Measurements from ENCODE around the gene ARMC8.

Gene ARMC8

DNA sequence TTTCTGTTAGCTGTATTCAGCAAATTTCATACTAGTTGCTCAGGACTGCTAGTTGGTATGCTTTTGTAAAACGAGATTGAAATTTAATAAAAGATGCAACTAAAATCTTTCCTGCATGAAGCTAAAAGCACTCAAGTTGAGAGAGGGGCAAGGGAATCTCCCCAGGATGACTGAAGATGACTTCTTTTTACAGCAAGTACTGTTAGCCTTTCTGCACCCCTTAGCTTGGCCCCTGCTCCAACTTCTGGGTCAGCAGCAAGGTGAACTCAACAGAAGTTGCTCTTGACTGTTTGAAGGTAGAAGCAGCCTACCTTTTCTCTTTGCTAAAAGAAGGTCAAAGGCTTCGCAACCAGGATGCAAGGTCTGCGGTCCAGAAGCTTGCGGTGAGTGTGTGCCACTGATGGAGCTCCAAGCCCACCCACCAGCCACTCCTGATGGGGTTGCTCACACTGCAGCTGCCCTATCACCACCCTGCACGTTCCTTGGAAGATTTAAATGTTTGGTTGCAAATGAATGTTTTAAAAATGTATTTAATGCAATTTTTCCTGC lies 110.0 kb downstream of the ARMC8 start:
- Histone ChIP-seq H3K9ac (ENCODE audit: low read length) (no peak overlapping the region), H3K27ac (ENCODE audit: low read depth, low read length) (no peak overlapping the region), H3K4me1 (ENCODE audit: control insufficient read depth, insufficient read depth, low read length) (no peaks in the 10 kb centered on the region), H3K36me3 (ENCODE audit: control insufficient read depth, insufficient read depth, low read length) (peaks cover 11% of the 10 kb centered on the region), H3K4me3 (ENCODE audit: low read length) (no peak overlapping the region), H3K27me3 (ENCODE audit: control insufficient read depth, insufficient read depth, low read length) (no peaks in the 10 kb centered on the region)

DNA sequence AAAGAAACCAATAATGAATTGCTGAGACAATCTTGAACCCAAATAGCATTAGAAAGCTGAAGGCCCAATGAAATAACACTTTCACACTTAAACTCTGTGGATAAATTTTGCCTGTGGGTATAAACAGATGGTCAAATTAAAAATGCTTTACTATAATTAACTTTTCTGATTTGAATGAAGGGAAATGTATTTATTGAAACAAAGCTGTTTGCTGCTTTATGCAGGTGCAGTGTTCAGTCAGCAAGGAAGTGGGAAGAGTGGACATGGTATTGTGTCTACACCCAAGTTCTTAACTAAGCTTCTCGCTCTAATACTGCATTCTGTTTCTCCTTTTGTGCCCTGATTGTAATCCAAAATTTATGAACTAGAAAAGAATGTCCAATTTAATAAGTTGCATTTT lies 110.8 kb downstream of the ARMC8 start:
- Histone ChIP-seq H3K27ac (ENCODE audit: low read depth, low read length) (no peak overlapping the region), H3K4me3 (ENCODE audit: low read length) (no peak overlapping the region), H3K27me3 (ENCODE audit: control insufficient read depth, insufficient read depth, low read length) (no peaks in the 10 kb centered on the region), H3K9ac (ENCODE audit: low read length) (no peak overlapping the region), H3K36me3 (ENCODE audit: control insufficient read depth, insufficient read depth, low read length) (peaks cover 8% of the 10 kb centered on the region), H3K4me1 (ENCODE audit: control insufficient read depth, insufficient read depth, low read length) (no peaks in the 10 kb centered on the region)

DNA sequence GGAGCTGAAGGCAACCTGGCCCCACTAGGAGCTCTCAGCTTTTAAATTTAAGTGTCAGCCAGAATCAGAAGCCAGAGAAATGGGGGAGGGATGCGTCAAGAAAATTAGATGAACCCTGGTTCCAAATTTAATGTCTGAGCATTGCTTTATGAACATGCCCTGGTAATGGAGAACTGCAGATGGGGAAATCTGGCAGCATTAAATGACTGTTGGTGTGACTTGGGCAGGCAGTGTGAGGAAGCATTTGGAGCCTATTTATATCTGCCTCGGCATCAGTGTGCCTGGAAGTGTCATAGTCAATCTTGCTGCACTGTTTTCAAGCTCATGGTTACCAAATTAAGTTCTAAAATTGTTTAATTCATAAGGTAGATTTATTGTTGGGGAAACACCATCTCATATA lies 113.5 kb downstream of the ARMC8 start:
- H3K27me3 ChIP-seq (ENCODE audit: control insufficient read depth, insufficient read depth, low read length) = no peaks in the 10 kb centered on the region
- peaks cover 6% of the 10 kb centered on the region for H3K36me3 ChIP-seq (ENCODE audit: control insufficient read depth, insufficient read depth, low read length)
- H3K27ac ChIP-seq (ENCODE audit: low read depth, low read length) = no peak overlapping the region
- no peaks in the 10 kb centered on the region for H3K4me1 ChIP-seq (ENCODE audit: control insufficient read depth, insufficient read depth, low read length)
- H3K9ac ChIP-seq (ENCODE audit: low read length) = no peak overlapping the region
- H3K4me3 ChIP-seq (ENCODE audit: low read length) = no peak overlapping the region

DNA sequence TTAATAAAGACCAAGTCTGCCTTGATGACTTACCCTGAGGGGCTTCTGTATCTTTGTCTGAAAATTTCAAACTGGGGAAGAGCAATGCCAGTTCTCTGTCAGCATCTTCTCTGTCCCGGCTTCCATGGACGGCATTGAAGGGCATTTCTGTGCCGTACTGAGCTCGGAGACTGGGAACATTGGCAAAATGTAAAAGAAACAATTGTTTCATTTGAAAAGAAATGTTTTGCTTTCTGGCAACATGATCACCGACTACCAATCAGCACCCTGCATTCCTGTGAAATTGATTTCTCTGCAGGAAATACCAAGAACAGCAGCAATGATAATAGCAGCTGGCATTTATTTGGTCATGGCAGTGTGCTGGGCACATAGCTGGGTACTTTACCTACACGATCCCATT lies 116.4 kb downstream of the ARMC8 start:
- Histone ChIP-seq H3K27ac (ENCODE audit: low read depth, low read length) (no peak overlapping the region), H3K4me3 (ENCODE audit: low read length) (no peak overlapping the region), H3K27me3 (ENCODE audit: control insufficient read depth, insufficient read depth, low read length) (no peaks in the 10 kb centered on the region), H3K36me3 (ENCODE audit: control insufficient read depth, insufficient read depth, low read length) (peaks cover 3% of the 10 kb centered on the region), H3K4me1 (ENCODE audit: control insufficient read depth, insufficient read depth, low read length) (no peaks in the 10 kb centered on the region), H3K9ac (ENCODE audit: low read length) (no peak overlapping the region)

DNA sequence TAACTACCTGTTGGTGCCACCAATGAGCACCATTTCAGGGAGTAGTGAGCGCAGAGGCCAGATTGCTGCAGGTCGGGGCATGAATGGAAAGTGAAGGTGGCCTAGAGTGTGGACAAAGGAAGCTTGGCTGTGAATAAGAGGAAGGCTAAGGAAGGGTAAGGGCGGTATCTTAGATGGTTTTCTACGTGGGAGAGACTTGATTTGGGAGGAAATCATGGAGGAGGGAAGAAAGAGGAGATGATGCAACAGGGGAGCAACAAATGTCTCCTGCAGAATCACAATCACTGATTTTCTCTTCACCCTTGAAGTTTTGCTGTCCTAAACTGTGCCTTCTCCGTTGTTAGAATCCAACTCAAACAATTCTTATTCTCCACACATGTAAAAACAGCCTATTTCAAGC lies 120.8 kb downstream of the ARMC8 start:
- H3K4me3 ChIP-seq (ENCODE audit: low read length) = no peak overlapping the region
- no peaks in the 10 kb centered on the region for H3K4me1 ChIP-seq (ENCODE audit: control insufficient read depth, insufficient read depth, low read length)
- no peaks in the 10 kb centered on the region for H3K27me3 ChIP-seq (ENCODE audit: control insufficient read depth, insufficient read depth, low read length)
- H3K9ac ChIP-seq (ENCODE audit: low read length) = no peak overlapping the region
- H3K36me3 ChIP-seq (ENCODE audit: control insufficient read depth, insufficient read depth, low read length) = no peaks in the 10 kb centered on the region
- H3K27ac ChIP-seq (ENCODE audit: low read depth, low read length) = no peak overlapping the region

DNA sequence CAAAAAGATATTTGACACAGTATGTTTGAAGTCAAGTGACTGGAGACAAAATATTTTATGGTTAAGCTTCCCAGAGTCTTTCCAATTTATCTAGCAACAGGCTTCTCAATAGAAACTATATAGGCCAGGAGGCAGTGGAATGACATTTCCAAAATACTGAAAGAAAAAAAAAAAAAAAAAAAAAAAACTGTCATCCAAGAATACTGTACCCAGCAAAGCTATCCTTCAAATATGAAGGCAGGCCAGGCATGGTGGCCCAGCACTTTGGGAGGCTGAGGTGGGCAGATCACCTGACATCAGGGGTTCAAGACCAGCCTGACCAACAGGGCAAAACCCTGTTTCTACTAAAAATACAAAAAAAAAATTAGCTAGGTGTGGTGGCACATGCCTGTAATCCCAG lies 121.7 kb downstream of the ARMC8 start:
- no peaks in the 10 kb centered on the region for H3K36me3 ChIP-seq (ENCODE audit: control insufficient read depth, insufficient read depth, low read length)
- no peak overlapping the region for H3K9ac ChIP-seq (ENCODE audit: low read length)
- no peaks in the 10 kb centered on the region for H3K27me3 ChIP-seq (ENCODE audit: control insufficient read depth, insufficient read depth, low read length)
- H3K27ac ChIP-seq (ENCODE audit: low read depth, low read length) = no peak overlapping the region
- H3K4me3 ChIP-seq (ENCODE audit: low read length) = no peak overlapping the region
- no peaks in the 10 kb centered on the region for H3K4me1 ChIP-seq (ENCODE audit: control insufficient read depth, insufficient read depth, low read length)

DNA sequence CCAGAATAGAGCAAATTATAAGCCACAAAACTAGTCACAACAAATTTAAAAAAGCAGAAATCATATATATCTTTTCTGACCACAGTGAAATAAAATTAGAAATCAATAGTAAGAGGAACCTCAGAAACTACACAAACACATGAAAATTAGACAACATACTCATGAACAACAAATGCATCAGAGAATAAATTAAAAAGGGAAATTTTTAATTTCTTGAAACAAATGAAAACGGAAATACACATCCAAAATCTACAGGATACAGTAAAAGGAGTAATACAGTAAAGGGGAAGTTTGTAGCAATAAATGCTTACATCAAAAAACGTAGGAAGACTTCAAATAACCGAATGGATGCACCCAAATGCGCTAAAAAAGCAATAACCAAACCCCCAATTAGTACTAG lies 123.4 kb downstream of the ARMC8 start:
- Histone ChIP-seq H3K4me1 (ENCODE audit: control insufficient read depth, insufficient read depth, low read length) (no peaks in the 10 kb centered on the region), H3K27ac (ENCODE audit: low read depth, low read length) (no peak overlapping the region), H3K9ac (ENCODE audit: low read length) (no peak overlapping the region), H3K4me3 (ENCODE audit: low read length) (no peak overlapping the region), H3K27me3 (ENCODE audit: control insufficient read depth, insufficient read depth, low read length) (no peaks in the 10 kb centered on the region), H3K36me3 (ENCODE audit: control insufficient read depth, insufficient read depth, low read length) (no peaks in the 10 kb centered on the region)

DNA sequence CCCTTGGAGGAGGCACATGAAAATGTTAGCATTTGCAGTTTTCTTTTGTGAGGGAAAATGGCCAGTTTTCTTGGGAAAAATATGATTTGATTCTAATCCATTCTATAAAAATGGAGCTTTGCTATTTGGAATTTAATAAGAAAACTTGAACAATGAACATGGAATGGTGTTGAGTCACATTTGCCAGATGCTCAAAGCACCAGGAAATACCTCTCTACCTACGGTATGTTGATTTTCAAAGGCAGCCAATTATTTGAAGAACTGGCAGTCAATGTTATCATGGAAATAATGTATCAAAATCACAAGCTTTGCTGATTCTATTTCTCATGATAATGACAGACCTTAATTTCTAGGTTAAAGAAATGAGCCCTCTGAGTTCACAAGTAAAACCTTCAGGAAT lies 127.7 kb downstream of the ARMC8 start:
- Histone ChIP-seq H3K4me3 (ENCODE audit: low read length) (no peak overlapping the region), H3K27ac (ENCODE audit: low read depth, low read length) (no peak overlapping the region), H3K9ac (ENCODE audit: low read length) (no peak overlapping the region), H3K36me3 (ENCODE audit: control insufficient read depth, insufficient read depth, low read length) (no peaks in the 10 kb centered on the region), H3K4me1 (ENCODE audit: control insufficient read depth, insufficient read depth, low read length) (no peaks in the 10 kb centered on the region), H3K27me3 (ENCODE audit: control insufficient read depth, insufficient read depth, low read length) (no peaks in the 10 kb centered on the region)

DNA sequence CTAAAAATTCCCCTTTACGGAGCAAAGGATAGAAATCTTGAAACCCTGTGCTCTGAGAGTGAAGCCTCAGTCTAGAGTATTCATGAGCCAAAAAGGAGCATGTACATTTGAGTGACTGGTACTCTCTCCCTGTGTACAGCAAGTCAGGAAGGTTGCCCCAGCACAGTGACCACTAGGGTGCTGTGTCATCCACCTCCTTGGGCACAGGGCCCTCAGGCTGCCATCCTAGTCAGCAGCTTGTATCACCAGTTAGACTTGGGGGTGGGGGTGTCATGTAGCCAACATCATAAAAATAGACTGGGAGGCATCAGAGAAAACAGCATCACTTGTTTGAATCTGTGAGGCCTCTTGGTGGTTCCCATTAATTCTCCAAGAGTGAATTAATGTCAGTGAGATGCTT lies 130.6 kb downstream of the ARMC8 start:
- Histone ChIP-seq H3K36me3 (ENCODE audit: control insufficient read depth, insufficient read depth, low read length) (no peaks in the 10 kb centered on the region), H3K27ac (ENCODE audit: low read depth, low read length) (no peak overlapping the region), H3K4me3 (ENCODE audit: low read length) (no peak overlapping the region), H3K9ac (ENCODE audit: low read length) (no peak overlapping the region), H3K4me1 (ENCODE audit: control insufficient read depth, insufficient read depth, low read length) (no peaks in the 10 kb centered on the region), H3K27me3 (ENCODE audit: control insufficient read depth, insufficient read depth, low read length) (no peaks in the 10 kb centered on the region)

DNA sequence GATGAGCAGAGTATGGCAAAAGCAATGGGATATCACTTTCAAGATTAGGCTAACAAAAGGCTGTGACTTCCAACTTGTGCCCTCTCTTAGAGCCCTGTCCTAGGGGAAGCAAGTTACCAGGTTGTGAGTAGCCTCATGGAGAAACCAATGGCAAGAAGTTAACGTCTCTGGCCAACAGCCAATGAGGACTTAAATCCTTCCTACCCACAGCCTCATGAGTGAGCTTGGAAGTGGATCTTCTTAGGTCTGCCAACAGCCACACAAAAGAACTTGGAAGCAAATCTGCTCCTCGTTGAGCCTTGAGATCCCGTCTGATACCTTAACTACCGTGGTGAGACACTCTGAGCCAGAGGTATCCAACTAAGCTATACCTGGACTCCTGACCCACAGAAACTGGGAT lies 136.9 kb downstream of the ARMC8 start:
- Histone ChIP-seq H3K36me3 (ENCODE audit: control insufficient read depth, insufficient read depth, low read length) (no peaks in the 10 kb centered on the region), H3K4me1 (ENCODE audit: control insufficient read depth, insufficient read depth, low read length) (no peaks in the 10 kb centered on the region), H3K27ac (ENCODE audit: low read depth, low read length) (no peak overlapping the region), H3K4me3 (ENCODE audit: low read length) (no peak overlapping the region), H3K9ac (ENCODE audit: low read length) (no peak overlapping the region), H3K27me3 (ENCODE audit: control insufficient read depth, insufficient read depth, low read length) (no peaks in the 10 kb centered on the region)

DNA sequence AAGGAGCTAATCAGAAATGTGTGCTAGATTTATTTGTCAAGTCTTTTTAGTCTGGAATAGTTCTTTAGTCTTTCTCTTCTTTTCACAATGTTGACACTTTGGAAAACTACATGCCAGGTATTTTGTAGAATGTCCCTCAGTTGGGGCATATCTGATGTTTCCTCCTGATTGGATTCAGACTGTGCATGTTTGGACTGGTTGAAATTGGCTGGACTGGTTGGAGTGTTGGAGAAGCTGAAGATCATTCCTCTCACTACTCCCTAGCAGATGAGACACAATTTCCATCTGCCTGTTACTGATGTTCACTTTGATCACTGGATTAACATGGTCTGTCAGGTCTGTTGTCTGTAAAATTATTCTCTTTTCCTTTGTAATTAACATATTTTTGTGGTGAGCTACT lies 138.9 kb downstream of the ARMC8 start:
- no peaks in the 10 kb centered on the region for H3K27me3 ChIP-seq (ENCODE audit: control insufficient read depth, insufficient read depth, low read length)
- H3K9ac ChIP-seq (ENCODE audit: low read length) = no peak overlapping the region
- H3K27ac ChIP-seq (ENCODE audit: low read depth, low read length) = no peak overlapping the region
- H3K36me3 ChIP-seq (ENCODE audit: control insufficient read depth, insufficient read depth, low read length) = no peaks in the 10 kb centered on the region
- H3K4me1 ChIP-seq (ENCODE audit: control insufficient read depth, insufficient read depth, low read length) = no peaks in the 10 kb centered on the region
- no peak overlapping the region for H3K4me3 ChIP-seq (ENCODE audit: low read length)

DNA sequence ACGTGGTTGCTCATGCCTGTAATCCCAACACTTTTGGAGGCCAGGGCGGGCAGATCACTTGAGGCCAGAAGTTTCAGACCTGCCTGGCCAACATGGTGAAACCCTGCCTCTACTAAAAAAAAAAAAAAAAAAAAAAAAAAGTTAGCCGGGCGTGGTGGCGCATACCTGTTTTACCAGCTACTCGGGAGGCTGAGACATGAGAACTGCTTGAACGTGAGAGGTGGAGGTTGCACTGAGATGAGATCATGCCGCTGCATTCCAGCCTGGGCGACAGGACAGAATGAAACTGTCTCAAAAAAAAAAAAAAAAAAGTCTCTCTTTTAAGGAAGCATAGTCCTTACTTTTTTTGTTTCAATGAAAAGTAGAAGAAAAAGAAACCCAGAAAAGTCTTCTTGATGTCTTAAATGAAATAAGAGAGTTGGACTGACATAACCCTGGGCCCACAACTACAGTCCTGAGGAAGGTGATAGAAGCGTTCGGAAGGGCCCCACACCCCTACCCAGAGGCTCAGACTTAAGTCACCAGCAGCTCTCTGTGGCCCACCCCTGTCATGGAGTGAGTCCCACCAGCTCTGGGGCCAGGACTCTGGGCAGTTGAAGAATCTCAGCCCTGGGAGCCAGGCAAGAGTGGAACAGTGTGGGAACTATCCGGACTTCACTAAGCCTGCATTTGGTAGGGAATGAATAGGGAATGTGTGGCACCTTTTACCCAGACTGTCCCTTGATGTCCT lies 139.9 kb downstream of the ARMC8 start:
- H3K9ac ChIP-seq (ENCODE audit: low read length) = no peak overlapping the region
- H3K27ac ChIP-seq (ENCODE audit: low read depth, low read length) = no peak overlapping the region
- no peaks in the 10 kb centered on the region for H3K4me1 ChIP-seq (ENCODE audit: control insufficient read depth, insufficient read depth, low read length)

DNA sequence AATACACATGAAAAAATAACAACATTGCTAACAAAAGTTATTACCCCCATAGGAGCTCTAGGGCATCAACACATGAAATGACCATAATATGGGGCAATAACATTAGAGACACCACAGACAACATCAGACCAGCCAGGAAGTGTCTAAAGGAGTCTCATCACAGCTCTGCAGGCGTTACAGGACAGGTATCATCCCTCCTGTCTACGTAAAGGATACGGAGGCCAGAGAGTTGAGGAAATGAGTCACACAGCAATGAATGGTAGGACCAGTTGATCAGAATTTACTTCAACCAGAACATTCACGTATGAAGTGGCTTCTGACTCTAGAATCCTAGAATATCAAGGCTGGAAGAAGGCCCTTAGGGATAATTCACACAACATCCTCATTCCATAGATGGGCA lies 140.7 kb downstream of the ARMC8 start:
- Histone ChIP-seq H3K9ac (ENCODE audit: low read length) (no peak overlapping the region), H3K4me3 (ENCODE audit: low read length) (no peak overlapping the region), H3K4me1 (ENCODE audit: control insufficient read depth, insufficient read depth, low read length) (no peaks in the 10 kb centered on the region), H3K27ac (ENCODE audit: low read depth, low read length) (no peak overlapping the region), H3K27me3 (ENCODE audit: control insufficient read depth, insufficient read depth, low read length) (no peaks in the 10 kb centered on the region), H3K36me3 (ENCODE audit: control insufficient read depth, insufficient read depth, low read length) (no peaks in the 10 kb centered on the region)

More for the DNA sequence above, 139.9 kb downstream of the ARMC8 start:
- Histone ChIP-seq H3K27me3 (ENCODE audit: control insufficient read depth, insufficient read depth, low read length) (no peaks in the 10 kb centered on the region), H3K4me3 (ENCODE audit: low read length) (no peak overlapping the region), H3K36me3 (ENCODE audit: control insufficient read depth, insufficient read depth, low read length) (no peaks in the 10 kb centered on the region)

Data from rectal smooth muscle tissue (tissue), 1 donor.